ENCODE measurements around the gene TACSTD2.
"Not testable (repeated sequence)": the region's sequence is repeated elsewhere in the genome, so short reads cannot be mapped to it uniquely, and the experiment has no call there.

DNA sequence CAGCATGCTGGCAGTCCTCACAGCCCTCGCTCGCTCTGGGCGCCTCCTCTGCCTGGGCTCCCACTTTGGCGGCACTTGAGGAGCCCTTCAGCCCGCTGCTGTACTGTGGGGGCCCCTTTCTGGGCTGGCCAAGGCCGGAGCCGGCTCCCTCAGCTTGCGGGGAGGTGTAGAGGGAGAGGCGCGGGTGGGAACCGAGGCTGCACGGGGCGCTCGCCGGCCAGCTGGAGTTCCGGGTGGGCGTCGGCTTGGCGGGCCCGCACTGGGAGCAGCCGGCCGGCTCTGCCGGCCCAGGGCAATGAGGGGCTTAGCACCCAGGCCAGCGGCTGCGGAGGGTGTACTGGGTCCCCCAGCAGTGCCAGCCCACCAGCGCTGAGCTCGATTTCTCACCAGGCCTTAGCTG lies 46.2 kb upstream of the TACSTD2 start:
- not testable (repeated sequence) for TF ChIP-seq CTCF, POLR2A (IDR thresholded peaks at IDR 0.05)
